ENCODE results near the gene RAD51AP1.

The RAD51AP1 gene

DNA sequence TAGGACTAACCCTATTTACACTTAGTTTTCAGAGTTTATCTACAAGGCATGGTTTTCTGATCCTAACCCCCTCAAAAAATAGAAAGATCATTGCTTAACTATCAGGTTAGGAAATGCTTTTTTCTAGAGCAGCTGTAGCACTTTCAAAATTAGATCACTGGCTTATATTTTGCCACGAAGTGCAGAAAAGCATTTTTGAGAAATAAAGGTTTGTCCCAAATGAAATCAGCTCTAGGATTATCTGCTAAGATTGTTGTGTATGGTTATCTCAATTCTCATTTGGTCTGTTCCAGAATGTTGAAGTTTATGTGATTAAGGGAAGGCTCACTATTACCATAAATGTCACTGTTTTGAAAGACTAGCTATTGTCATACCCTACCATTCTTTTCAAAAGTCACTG is 13.5 kb downstream of the RAD51AP1 start:
- DNase-seq = no peak

- DNase-seq = no peak
Observed at GRCh38 chr12:4553943-4554342, 15.3 kb downstream of the RAD51AP1 start.

- peak; percentile 77 for DNase-seq
Observed at GRCh38 chr12:4555804-4556203, 17.1 kb downstream of the RAD51AP1 start.

DNA sequence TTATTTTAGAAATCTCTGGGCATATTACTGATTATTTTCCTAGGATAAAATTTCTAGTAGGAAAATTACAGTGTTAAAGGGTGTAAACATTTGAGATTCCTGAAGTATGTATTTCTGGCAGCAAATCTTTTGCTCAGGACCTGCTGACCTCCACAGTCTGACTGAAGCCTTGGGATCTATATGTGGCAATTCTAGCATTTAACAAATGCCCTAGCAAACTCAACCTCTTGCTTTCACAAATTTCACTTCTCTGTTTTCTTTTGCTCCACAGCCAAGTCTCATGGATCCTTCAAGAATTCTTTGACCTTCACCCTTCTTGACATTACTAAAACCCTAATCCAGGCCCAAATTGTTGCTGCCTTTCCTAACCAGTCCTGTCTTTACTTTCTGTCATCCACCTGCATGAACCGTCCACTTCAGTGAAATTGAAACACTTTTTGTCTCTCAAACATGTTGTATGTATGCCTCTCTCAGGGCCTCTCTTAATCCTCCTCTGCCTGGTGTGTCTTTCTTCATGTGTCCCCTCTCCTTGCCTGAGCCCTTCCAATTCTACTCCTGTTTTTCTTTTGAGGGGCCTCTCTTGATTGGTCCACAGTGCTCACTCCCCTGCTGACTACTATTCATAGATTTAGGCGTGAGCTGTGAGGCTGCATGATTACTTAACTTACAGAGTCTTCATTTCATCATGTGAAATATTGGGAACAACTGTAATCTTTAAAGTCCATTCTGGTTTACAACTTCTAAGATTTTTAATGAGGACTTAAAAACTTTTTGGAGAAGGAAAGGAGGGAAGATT is 18.2 kb downstream of the RAD51AP1 start:
- no peak for DNase-seq

DNA sequence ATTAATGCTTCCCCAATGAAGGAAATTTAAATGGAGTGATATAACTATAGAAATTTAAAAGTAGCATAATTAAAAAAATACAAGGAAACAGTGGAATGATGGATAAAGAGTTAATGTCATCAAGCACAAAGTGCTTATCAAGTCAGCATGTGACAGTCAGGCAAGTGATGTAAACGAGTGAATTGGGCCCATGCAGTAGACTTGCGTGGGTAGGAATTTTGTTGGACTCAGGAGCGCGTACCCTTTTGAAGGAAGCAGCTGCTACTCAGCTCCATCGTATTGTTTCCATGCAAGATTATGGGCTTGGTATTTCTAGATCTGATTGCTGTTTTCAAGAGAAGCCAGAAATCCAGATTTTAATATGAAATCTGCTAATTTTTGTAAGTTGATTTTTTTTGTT is 18.9 kb downstream of the RAD51AP1 start:
- no peak for DNase-seq

DNA sequence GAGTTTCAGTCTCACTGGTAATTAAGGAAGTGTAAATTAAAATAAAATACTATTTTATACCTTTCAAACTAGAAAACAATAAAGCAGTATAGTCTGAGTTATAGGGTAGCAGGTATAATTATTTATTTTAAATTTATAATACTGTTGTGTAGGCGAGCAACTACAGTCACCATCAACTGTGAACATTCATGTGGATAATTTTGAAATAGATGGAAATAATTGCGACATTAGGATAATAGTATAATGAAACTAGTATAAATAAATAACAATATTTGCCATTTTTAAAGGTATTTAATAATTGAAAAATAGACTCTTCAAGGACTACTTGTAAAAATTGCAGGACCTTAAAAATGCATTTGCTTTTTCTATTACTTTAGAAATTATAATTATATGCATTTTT is 19.5 kb downstream of the RAD51AP1 start:
- DNase-seq = no peak

DNA sequence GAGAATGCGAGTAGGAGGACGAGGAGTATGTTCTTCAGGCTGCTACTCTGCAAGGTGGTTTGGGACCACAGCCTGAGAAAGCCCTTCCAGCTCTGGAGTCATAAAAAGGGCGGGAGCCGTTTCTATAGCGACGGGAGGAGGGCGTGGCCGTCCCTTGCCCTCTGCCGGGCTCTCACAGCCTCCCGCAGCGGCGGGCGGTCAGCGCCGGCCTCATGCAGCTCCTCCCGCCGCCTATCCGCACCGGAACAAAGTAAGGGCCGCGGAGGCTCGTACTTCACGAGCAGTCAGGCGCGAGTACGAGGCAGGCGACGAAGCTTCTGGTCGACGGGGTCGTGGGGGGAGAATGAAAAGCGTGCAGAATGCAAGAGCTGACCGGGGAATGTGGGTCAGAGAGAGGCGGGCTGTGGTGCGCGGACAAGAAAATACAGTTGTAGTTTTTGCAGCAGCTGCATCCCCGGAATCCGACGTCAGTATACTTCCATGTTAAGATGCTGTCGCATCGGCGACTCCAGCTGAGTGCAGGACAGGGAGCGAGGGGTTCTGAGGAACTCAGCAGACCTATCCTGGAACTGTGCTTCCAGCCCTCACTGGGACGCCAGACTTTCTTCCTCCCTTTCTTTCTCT is 23.5 kb downstream of the RAD51AP1 start, which contains the start of gene DYRK4:
DYRK4 (plus strand) TSS at position 175 of the 624 bp plus-strand sequence; CDS start at position 213, 38 bp downstream.
- DNase-seq = peak; percentile 24

- no peak for DNase-seq
Observed at GRCh38 chr12:4563336-4563735, 24.6 kb downstream of the RAD51AP1 start.

DNA sequence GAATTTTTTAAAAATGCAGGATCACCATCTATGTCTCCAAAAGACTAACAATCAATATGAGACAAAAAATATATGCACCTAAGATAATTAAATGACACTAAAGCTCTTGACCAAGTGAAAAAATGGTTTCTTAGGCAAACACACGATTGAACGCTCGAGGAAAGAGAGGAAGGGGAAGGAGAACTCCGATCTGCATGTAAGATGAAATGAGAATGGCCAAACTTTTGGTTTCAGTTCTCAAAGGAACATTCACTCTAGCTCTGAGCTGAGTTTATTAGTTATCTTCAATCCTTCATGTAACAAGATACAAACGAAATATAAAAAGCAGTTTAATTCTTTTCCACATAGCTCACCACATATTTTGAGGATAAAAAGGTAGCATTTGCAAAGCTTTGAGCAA is 26.1 kb downstream of the RAD51AP1 start:
- DNase-seq = no peak

- DNase-seq = no peak
Observed at GRCh38 chr12:4566474-4566873, 27.8 kb downstream of the RAD51AP1 start.

DNA sequence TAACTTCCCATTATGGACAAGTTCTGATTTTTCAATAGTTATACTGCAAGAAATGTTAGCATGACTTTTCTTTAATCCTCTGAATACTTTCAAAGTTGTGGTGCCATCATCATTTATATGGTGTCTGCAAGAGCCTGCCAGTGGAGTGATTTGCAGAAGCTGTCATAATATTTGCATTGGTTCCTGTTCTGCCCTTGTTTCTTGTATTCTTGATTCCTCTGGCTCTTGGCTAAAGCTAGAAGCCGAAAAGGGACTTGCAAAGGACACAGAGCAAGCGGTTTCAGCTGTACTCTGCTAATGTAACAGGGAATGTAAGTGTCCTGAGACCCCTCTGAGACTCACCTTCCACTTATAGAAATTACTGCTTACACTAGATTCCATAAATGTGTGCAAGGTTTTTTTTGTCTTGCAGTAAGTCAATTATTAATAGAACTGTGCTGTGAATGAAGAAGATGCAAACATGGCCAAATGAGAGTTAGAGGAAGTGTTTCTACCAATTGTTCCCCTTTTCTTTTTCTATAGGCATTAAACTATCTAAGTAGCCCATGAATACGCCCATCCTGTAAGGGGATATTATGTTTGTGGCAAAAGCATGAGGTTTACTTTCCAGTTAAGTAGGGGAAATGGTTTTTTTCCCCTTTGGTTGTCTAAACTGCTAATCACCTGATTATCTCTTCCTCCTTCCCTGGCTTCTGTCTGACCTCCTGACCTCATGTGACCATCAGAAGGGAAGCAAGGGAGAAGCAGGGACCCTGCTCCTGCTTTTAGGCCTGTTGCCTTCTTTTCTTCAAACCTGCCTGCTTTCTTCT is 28.6 kb downstream of the RAD51AP1 start:
- no peak for DNase-seq

GRCh38 chr12:4569261-4569660 is 30.6 kb downstream of the RAD51AP1 start:
- no peak for DNase-seq

DNA sequence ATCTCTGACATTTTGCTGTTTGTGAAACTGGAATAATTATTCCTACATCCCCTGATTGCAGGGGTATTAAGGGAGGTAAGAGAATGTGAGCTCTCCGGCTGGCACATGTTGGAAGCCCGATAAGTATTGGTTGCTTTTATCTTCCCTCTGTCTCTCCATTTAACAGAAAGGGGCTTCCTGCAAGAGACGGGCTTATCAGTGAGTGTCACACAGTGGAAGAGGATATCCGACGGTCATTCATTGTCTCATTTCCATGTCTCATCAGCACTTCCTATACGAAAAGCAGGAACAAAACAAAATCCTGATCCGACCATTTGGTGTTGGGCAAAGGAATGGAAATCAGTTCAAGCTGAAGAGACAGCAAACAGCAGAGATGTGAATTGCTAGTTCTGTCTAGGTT is 34.0 kb downstream of the RAD51AP1 start:
- DNase-seq = no peak

- DNase-seq = peak; percentile 39
Observed at GRCh38 chr12:4579305-4580102, 40.8 kb downstream of the RAD51AP1 start.

DNA sequence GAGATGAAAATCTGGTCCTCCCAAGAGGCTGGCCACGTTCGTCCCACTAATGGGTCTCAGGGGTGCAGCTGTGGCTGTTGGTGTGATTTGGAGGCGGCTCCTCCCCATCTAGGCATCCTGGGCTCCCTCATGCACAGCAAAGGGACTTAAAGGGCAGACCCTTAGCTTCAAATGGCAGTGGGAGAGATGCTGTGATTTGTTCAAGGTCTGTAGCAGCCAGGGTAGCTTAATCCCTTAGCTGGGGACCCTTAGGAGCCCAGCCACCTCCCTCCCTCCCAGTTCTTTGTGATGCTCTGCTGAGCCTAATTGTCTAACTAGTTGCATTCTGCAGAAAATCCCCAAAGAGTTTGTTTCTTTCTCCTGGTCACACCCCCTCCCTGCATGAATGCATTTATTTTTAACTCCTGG is 41.6 kb downstream of the RAD51AP1 start:
- DNase-seq = no peak

- no peak for DNase-seq
Observed at GRCh38 chr12:4584281-4584680, 45.6 kb downstream of the RAD51AP1 start.

GRCh38 chr12:4584896-4585295 is 46.2 kb downstream of the RAD51AP1 start:
- DNase-seq = no peak

- no peak for DNase-seq
Observed at GRCh38 chr12:4586500-4586899, 47.8 kb downstream of the RAD51AP1 start.

DNA sequence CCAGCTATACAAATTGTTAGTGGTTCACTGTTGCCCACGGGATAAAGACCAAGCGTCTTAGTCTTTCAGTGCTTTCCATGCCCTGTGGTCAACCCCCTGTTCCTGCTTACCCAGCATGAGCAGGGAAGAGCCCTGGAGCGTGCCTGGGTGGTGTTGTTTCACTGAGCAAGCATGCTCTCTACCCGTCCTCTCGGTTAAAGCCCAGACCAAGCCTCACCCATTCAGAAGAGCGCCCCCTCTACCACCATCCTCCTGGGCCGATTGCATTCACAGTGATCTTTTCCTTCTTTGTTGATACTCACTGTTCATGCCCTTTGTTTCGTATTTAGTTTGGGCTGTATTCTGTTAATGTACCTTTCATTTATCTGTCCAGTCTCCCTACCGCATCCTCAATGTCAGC is 48.4 kb downstream of the RAD51AP1 start:
- DNase-seq = no peak

DNA sequence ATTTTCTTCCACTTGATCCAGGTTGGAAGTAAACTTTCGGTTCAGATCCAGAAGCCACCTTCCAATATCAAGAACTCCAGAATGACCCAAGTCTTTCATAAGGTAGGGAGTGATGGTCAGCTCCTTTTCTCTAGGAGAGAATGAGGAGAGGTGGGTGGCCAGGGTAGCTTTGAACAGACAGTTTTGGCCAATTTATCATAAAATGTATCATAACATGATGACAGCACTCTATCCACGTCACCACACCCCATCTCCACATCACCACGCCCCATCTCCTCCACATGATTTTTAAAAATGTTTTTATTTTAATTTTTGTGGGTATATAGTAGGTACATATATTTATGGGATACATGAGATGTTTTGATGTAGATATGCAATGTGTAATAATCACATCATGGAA is 50.2 kb downstream of the RAD51AP1 start:
- DNase-seq = no peak

DNA sequence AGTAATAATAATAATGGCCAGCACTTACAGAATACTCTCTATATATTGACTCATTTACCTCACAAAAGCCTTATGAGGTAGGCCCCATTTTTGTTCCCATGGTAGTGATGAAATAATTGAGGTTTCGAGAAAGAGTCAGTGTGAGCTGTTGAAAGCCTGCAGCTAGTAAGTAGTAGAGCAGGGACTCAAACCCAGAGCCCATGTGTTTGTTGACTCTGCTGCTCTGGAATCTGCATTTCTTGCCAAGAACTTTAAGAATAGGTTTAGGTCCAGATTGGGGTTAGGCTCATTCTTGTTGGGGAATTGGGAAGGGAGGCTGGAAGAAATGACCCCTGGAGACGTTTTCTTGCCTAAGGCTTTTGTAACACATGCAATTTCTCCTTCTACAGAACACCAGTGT is 51.3 kb downstream of the RAD51AP1 start:
- peak; percentile 54 for DNase-seq

- DNase-seq = no peak
Observed at GRCh38 chr12:4591180-4591687, 52.5 kb downstream of the RAD51AP1 start.

DNA sequence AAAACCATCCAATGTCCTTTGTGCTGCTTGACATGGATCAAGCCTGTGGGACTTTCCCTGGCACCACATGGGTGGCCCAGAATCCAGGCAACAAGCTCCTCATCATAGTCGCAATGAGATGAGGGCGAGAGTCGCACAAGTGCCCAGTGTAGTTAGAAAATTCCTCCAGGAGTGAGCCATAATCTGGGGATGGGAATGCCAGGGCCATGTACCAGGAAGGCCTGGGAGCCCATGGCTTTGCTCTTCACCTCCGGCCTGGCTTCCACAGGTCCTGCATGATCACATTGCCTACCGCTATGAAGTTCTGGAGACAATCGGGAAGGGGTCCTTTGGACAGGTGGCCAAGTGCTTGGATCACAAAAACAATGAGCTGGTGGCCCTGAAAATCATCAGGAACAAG is 57.2 kb downstream of the RAD51AP1 start:
- no peak for DNase-seq

Data from HCEC 1CT (cell line).